HG03565 (cell line): ENCODE measurements around the gene BPHL.
"Not testable (repeated sequence)": the region's sequence is repeated elsewhere in the genome, so short reads cannot be mapped to it uniquely, and the experiment has no call there.

Source experiments
- ATAC-seq: cut with Tn5 transposase; IDR thresholded peaks from one replicate; pipeline ENCODE4 v1.9.1; 2021; ENCODE audit warnings: mild to moderate bottlenecking, moderate library complexity; ENCODE audit not compliant: unreplicated experiment

Gene BPHL

DNA sequence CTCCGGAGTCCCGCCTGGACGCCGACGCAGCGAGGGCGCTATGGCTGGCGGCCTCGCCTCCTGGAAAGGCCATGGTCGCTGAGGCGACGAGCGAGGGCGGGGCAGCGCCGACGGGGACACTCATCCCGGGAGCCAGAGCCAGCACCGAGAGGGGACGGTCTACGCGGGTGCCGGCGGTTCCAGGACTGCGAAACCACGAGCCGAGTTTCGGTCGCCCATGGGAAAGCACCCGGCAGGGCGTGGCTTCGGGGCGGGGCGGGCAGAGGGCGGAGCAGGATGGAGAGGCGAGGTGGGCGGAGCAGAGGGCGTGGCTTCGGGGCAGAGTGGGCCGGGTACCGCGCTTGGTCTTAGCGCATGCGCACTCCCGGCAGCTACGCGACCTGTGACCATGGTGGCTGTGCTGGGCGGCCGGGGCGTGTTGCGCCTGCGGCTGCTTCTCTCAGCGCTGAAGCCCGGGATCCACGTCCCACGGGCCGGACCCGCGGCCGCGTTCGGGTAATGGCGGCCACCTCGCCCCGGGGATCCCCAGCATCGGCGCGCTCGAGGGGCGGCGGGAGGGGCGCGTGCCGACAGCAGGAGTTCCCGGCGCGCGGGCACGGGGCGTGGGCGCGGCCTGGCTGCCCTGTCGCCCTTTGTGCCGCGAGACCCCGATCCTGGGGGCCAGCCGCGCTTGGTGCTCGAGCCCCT is at the start of gene BPHL:
TSS of gene BPHL (plus strand) at position 359 of the 687 bp plus-strand sequence. CDS start at position 389, 30 bp downstream.
- ATAC-seq: peak; percentile 76

DNA sequence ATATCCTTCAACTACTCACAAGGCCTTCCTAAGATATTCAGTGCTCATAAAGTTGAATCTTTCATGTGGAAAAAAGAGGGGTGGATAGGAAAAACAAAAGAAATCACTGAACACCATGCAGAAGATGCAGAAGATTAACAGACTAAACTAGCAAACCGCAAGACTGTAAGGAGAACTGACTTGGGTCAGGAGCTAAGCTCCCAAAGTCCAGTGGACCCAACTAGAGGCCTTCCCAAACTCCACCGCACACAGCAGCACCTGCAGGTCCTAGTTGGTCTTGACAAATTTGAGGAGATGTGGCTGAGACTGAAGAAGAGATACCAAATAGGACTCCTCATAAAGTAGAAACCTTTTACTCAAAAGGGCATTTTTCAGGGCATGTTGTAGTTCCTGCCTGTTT is 46.9 kb upstream of the BPHL start:
- no peak for ATAC-seq

DNA sequence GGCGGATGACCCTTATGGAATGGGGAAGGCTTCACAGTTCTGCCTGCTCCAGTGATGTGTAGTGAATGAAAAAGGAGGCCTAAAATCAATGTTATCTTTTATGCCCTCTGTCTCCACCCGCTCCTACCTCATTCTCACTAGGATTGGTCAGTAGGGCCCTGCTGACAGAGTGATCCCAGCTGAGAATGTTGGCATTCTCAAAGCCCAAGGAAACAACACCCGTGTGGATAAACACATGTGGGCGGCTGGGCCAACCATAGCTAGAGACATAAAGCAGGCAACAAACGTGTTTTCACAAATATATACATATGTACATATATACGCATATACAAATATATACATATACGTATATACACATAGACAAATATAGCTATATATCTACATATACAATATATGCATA is 45.7 kb upstream of the BPHL start:
- ATAC-seq: no peak

GRCh38 chr6:3073382-3073781 is 45.1 kb upstream of the BPHL start:
- no peak for ATAC-seq

DNA sequence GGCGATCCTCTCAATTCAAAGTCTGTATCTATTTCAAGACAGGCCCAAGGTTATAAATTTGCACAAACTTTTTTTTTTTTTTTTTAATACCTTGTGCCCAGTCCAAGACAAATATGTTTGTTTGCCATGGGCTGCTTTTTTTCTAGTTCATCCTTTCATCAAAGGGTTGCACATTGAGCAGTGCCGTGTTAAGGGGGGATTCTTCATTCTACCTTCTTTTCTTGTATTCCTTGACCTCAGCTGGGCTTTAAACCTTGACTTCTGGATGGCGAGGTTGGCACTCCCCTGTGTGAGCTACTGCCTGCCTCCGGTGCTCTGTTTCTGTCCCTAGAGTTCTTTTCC is 42.8 kb upstream of the BPHL start:
- ATAC-seq: no peak

DNA sequence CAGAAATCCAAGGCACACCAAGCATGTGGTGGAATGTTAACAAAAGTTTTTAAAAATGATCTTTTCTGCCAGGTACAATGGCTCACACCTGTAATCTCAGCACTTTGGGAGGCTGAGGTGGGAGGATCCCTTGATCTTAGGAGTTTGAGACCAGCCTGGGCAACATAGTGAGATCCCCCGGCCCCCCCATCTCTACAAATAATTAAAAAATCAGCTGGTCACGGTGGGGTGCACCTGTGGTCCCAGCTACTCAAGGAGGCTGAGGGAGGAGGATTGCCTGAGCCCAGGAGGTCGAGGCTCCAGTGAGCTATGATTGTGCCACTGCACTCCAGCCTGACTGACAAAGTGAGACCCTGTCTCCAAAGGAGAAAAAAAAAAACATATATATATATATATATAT is 42.2 kb upstream of the BPHL start:
- ATAC-seq: no peak

DNA sequence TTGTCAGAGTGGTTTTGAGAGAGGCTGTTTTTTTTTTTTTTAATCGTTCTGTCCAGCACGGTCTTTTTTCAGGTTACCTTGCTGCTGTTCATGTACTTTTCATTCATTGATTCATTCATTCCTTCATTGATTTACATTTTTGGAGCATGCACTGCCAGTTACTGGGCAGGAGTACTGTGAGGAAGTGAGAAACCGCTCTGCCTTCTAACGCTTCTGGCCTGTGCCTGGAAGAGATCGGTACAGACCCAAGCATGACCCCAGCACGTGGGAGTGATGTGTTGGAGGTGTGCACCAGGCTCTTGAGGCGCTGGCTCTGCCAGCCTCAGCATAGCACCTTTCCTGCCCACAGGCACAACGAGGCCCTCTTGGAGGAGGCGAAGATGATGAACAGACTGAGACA is 41.1 kb upstream of the BPHL start:
- ATAC-seq: no peak

GRCh38 chr6:3078952-3079351 is 39.6 kb upstream of the BPHL start:
- not testable (repeated sequence) for ATAC-seq

GRCh38 chr6:3079682-3080081 is 38.8 kb upstream of the BPHL start:
- no peak for ATAC-seq

GRCh38 chr6:3081960-3082359 is 36.6 kb upstream of the BPHL start:
- ATAC-seq: no peak

DNA sequence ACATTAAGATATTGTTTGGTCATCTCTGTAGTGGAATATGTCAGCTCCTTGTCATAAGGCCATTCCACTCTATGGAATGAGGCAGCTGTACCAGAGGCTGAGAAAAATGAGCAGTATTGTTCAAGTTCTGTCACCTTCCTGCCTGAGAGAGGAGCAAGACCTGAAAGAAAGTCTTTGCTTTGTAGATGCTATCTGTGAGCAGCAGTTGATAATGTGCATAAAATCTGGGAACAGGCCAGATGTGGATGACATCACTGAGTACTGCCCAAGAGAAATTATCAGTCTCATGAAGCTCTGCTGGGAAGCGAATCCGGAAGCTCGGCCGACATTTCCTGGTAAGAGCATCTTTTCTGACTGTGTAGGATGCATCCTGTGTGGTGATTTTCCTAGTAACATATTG is 33.4 kb upstream of the BPHL start:
- no peak for ATAC-seq

GRCh38 chr6:3086282-3086946 is 32.1 kb upstream of the BPHL start:
- no peak for ATAC-seq

- no peak for ATAC-seq
These were observed 30.1 kb upstream of the BPHL start for GRCh38 chr6:3088446-3088845.

DNA sequence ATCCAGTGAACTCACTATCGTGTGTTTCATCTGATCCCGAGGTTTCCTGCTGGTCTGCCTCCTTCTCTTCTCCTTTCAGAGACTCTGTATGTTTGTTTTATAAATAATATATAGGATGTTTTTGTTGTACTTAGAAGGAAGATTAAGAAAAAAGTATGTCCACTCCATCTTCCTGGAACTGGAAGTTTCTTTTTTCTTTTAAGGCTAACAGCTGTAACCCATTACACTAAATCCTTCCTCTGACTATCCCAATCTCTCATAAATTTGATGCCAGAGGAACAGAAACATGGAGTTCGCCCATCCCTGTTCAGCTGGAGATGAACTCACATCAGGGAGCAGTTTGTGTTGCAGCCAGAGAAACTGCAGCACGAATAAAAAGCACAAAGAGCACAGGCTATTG is 29.5 kb upstream of the BPHL start:
- no peak for ATAC-seq

DNA sequence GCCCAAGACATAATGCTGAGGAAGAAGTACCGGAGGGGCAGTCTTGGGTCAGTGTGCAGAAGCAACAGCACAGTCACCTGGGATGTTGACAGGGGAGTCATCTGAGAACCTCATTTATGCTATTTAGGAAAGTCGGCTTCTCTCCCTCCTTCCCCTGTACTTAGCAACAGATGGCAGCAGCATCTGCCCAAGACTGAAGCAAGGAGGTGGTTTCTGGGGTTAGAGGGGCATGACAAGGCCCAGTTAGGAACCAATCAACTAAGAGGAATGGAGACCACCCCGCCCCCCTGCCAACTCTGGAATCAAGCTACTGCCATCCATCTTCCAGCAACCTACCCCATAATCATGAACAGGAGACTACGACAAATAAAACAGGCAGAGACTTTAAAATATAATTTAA is 28.5 kb upstream of the BPHL start:
- ATAC-seq: no peak

GRCh38 chr6:3094815-3095214 is 23.7 kb upstream of the BPHL start:
- no peak for ATAC-seq

DNA sequence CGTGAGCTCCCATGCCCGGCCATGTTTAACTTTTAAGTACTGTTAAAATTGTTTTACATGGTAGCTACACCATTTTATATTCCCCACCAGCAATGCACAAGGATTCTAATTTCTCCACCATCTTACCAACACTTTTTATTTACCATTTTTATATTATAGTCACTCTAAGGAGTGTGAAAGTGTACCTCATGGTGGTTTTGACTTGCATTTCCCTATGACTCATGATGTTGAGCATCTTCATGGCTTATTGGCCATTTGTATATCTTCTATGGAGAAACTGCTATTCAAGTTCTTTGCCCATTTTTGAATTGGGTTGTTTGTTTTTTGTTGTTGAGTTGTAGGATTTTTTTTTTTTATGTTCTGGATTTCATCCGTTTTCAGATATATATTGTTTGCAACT is 15.6 kb upstream of the BPHL start:
- ATAC-seq: no peak

GRCh38 chr6:3108746-3109414 is 9.6 kb upstream of the BPHL start:
- ATAC-seq: no peak

GRCh38 chr6:3109761-3110160 is 8.8 kb upstream of the BPHL start:
- no peak for ATAC-seq

DNA sequence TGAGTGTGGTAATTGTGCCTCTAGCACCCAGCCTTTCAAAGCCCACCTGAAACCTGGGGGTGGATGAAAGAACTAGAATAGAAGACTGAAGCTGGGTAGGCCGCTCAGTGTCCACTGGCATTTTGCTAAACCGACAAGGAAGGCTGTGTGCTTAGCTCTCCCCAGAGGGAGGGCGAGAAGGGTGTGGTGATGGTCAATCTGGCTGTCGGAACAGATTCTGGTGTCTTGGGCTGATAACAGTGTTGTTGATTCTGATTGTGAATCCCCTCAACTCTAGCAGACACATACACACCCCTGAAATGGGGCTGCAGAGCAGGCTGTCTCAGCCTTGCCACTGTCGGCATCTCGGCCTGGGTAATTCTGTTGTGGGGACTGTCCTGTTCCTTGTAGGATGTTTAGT is 4.1 kb upstream of the BPHL start:
- ATAC-seq: no peak

DNA sequence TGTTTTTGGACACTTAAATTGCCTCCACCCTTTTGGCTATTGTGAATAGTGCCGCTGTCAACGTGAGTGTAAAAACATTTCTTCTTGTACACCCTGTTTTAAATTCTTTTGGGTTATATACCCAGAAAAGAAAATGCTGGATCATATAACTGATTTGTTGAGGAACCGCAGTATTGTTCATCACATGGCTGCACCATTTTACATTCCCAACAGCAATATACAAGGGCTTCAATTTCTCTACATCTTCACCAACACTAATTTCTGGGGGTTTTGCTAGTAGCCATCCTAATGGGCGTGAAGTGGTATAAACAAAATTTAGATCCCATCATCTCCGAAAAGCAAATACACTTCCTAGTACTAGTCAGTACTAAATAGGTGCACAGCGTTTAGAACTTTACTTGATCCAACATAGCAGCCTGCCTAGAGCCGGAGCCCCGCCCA is 579 bp upstream of the BPHL start:
- ATAC-seq: no peak

GRCh38 chr6:3119040-3119723 is 671 bp downstream of the BPHL start:
- ATAC-seq: peak; percentile 13
